22Rv1 (cell line): ENCODE results near the gene DUSP9.
"Not testable (repeated sequence)": the region's sequence is repeated elsewhere in the genome, so short reads cannot be mapped to it uniquely, and the experiment has no call there.

ENCODE experiments used
- H3K27ac ChIP-seq: fragments of 450-650 bp; 2 replicates; pipeline ENCODE4 v1.5.1; 2017
- CTCF ChIP-seq: fragments of 450-650 bp; IDR thresholded peaks from 2 replicates; pipeline ENCODE4 v1.5.1; 2017; ENCODE audit warnings: mild to moderate bottlenecking
- ZFX ChIP-seq: fragments of 450-650 bp; IDR thresholded peaks from 2 replicates; pipeline ENCODE4 v1.6.1; 2017; ENCODE audit warnings: antibody characterized with exemption, borderline replicate concordance

DUSP9 gene

GRCh38 chrX:153690466-153690865, 43.5 kb downstream of the DUSP9 start:
- TF ChIP-seq ZFX, result no peak
- TF ChIP-seq CTCF, result no peak
- no peak overlapping the region for H3K27ac ChIP-seq

- H3K27ac ChIP-seq, result not testable (repeated sequence)
Observed at GRCh38 chrX:153691032-153691827, 44.2 kb downstream of the DUSP9 start.

- no peak for TF ChIP-seq CTCF
- TF ChIP-seq ZFX, result no peak
- H3K27ac ChIP-seq, result no peak overlapping the region
Observed at GRCh38 chrX:153692003-153692402, 45.0 kb downstream of the DUSP9 start.

- no peak overlapping the region for H3K27ac ChIP-seq
- TF ChIP-seq ZFX (no peak), CTCF (no peak)
Observed at GRCh38 chrX:153692611-153693156, 45.7 kb downstream of the DUSP9 start.

GRCh38 chrX:153693216-153694086, 46.4 kb downstream of the DUSP9 start:
- H3K27ac ChIP-seq, result no peak overlapping the region
- TF ChIP-seq CTCF (no peak), ZFX (no peak)

GRCh38 chrX:153694256-153694655, 47.3 kb downstream of the DUSP9 start:
- not testable (repeated sequence) for H3K27ac ChIP-seq

GRCh38 chrX:153694687-153695270, 47.8 kb downstream of the DUSP9 start:
- TF ChIP-seq ZFX (no peak), CTCF (no peak)
- no peak overlapping the region for H3K27ac ChIP-seq

GRCh38 chrX:153696100-153696499, 49.1 kb downstream of the DUSP9 start:
- H3K27ac ChIP-seq, result no peak overlapping the region
- no peak for TF ChIP-seq CTCF
- no peak for TF ChIP-seq ZFX

GRCh38 chrX:153696538-153696937, 49.5 kb downstream of the DUSP9 start:
- H3K27ac ChIP-seq, result not testable (repeated sequence)

GRCh38 chrX:153696986-153697722, 50.2 kb downstream of the DUSP9 start:
- not testable (repeated sequence) for H3K27ac ChIP-seq
